Esophagus muscularis mucosa (tissue), 3 donors: Measurements from ENCODE around the gene KRTAP5-4.

Experiments used
- POLR2A ChIP-seq: fragments of 450-650 bp; IDR thresholded peaks from one replicate; pipeline ENCODE4 v1.6.1; 2017; ENCODE audit warnings: antibody characterized with exemption, moderate library complexity, mild to moderate bottlenecking, low read depth
- POLR2AphosphoS5 ChIP-seq, 2 donors: sonication (generic); formaldehyde crosslinking; IDR thresholded peaks; one replicate each; pipeline ENCODE4 v1.6.1; 2017; ENCODE audit warnings: antibody characterized with exemption in 2 of 2
- TF ChIP-seq, protein P1 (sequence below), 3 experiments: fragments of 200-600 bp in 2 of 3; fragments of 450-650 bp in 1 of 3; sonication (generic) in 2 of 3; IDR thresholded peaks; one replicate each; pipeline ENCODE4 v1.5.1; 2017 to 2019; ENCODE audit warnings: antibody characterized with exemption in 3 of 3, mild to moderate bottlenecking in 2 of 3, moderate library complexity in 1 of 3

DNA sequence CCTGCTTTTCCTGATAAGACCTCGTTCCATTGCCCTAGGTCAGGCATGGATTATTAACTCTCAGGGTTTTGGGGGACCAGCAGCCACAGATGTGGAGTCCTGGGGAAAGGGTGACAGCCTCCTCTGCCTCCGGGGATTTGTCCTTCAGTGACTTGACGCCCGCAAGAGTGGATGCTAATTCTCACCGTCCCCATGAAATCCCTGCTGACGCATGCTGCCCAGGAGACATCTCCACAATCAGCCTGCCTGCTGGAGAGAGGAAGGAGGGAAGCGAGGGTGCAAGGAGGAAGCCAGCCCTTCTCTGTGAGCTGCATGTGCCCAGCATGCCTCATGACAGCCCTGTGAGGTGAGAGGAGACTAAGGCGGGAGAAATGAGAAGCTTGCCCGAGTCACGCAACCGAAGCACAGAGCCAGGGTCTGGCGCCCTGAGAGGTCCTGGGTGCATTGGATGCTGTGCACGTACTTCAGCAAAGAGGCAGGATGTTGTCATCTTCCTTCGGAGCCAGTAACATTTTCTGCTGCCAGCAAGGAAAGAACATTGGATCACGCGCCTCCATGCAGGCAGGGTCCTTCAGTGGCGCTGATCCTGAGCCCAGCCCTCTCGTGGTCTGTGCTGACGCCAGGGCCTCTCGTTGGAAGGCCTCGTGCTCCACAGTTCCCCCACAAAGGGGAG is 47.7 kb upstream of the KRTAP5-4 start:
- TF ChIP-seq, protein P1, sequence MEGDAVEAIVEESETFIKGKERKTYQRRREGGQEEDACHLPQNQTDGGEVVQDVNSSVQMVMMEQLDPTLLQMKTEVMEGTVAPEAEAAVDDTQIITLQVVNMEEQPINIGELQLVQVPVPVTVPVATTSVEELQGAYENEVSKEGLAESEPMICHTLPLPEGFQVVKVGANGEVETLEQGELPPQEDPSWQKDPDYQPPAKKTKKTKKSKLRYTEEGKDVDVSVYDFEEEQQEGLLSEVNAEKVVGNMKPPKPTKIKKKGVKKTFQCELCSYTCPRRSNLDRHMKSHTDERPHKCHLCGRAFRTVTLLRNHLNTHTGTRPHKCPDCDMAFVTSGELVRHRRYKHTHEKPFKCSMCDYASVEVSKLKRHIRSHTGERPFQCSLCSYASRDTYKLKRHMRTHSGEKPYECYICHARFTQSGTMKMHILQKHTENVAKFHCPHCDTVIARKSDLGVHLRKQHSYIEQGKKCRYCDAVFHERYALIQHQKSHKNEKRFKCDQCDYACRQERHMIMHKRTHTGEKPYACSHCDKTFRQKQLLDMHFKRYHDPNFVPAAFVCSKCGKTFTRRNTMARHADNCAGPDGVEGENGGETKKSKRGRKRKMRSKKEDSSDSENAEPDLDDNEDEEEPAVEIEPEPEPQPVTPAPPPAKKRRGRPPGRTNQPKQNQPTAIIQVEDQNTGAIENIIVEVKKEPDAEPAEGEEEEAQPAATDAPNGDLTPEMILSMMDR (IDR thresholded peaks at IDR 0.05): no peak
- TF ChIP-seq POLR2AphosphoS5 (IDR thresholded peaks at IDR 0.05): no peak
- no peak for TF ChIP-seq POLR2A
